SK-N-SH (cell line): ENCODE results near the gene RNF130. TPM values are rescaled to one million over a fixed set of nuclear protein-coding genes. Genes with fewer than 3 reads are reported as not detected.

Source experiments
- CTCF ChIA-PET: fragments of 300-600, 350-600 bp; formaldehyde crosslinking; extraction: SDS; loops from one replicate; lab custom pipeline; 2021; lab: Yijun Ruan, JAX
- POLR2A ChIA-PET: fragments of 350-600 bp; sonication (Branson Sonifier 250); formaldehyde crosslinking; extraction: SDS; loops from one replicate; lab custom pipeline; 2020; ENCODE audit warnings: antibody characterized with exemption, inconsistent platforms; lab: Yijun Ruan, JAX
- DNase-seq: peaks from one replicate; pipeline ENCODE4 v3.0.0; 2012
- H2AFZ ChIP-seq: fragments of 200-600 bp; sonication (generic); 2 replicates; pipeline ENCODE4 v1.8.1; 2016; ENCODE audit warnings: antibody characterized with exemption, mild to moderate bottlenecking, low read depth
- H3F3A ChIP-seq: fragments of 200-600 bp; sonication (generic); replicated peaks from 2 replicates; pipeline ENCODE3; 2016; ENCODE audit warnings: antibody characterized with exemption, mild to moderate bottlenecking; ENCODE audit not compliant: insufficient read depth
- H3K27ac ChIP-seq, 2 experiments: fragments of 200-500 bp in 1 of 2; fragments of 200-600 bp in 1 of 2; sonication (Bioruptor generic) in 1 of 2; sonication (generic), shearing (Covaris generic) in 1 of 2; 2 replicates each; pipeline versions ENCODE4 v1.5.1 to v1.6.1; 2014 to 2016; ENCODE audit warnings: low read depth in 2 of 2, inconsistent platforms in 1 of 2, low read length in 1 of 2, mild to moderate bottlenecking in 1 of 2, mixed read lengths in 1 of 2
- H3K27me3 ChIP-seq: fragments of 200-600 bp; sonication (generic), shearing (Covaris generic); 2 replicates; pipeline ENCODE4 v1.6.1; 2016; ENCODE audit warnings: mixed run types; ENCODE audit not compliant: insufficient read depth
- H3K36me3 ChIP-seq, 2 experiments: fragments of 200-500 bp in 1 of 2; fragments of 200-600 bp in 1 of 2; sonication (Bioruptor generic) in 1 of 2; sonication (generic) in 1 of 2; replicated peaks in 1 of 2; 2 replicates each; pipeline versions ENCODE3 to v1.5.1; 2014 to 2016; ENCODE audit warnings: low read length in 1 of 2, mild to moderate bottlenecking in 1 of 2; ENCODE audit not compliant: insufficient read depth in 2 of 2, control insufficient read depth in 1 of 2
- H3K4me1 ChIP-seq, 2 experiments: fragments of 200-500 bp in 1 of 2; fragments of 200-600 bp in 1 of 2; sonication (Bioruptor generic) in 1 of 2; sonication (generic), shearing (Covaris generic) in 1 of 2; 2 replicates each; pipeline versions ENCODE4 v1.5.1 to v1.6.1; 2014 to 2016; ENCODE audit warnings: low read depth in 1 of 2, low read length in 1 of 2, mixed run types in 1 of 2; ENCODE audit not compliant: insufficient read depth in 2 of 2, control insufficient read depth in 1 of 2
- H3K4me2 ChIP-seq: fragments of 200-600 bp; sonication (generic), shearing (Covaris generic); 2 replicates; pipeline ENCODE4 v1.6.1; 2017; ENCODE audit warnings: mixed run types
- H3K4me3 ChIP-seq, 2 experiments: fragments of 200-500 bp in 1 of 2; fragments of 200-600 bp in 1 of 2; sonication (Bioruptor generic) in 1 of 2; sonication (generic), shearing (Covaris generic) in 1 of 2; 2 replicates each; pipeline versions ENCODE4 v1.5.1 to v1.8.1; 2014 to 2016; ENCODE audit warnings: low read depth in 2 of 2, inconsistent platforms in 1 of 2, low read length in 1 of 2, mild to moderate bottlenecking in 1 of 2, mixed read lengths in 1 of 2, moderate library complexity in 1 of 2
- H3K79me2 ChIP-seq: fragments of 200-600 bp; sonication (generic); 2 replicates; pipeline ENCODE4 v1.8.1; 2017; ENCODE audit warnings: mild to moderate bottlenecking; ENCODE audit not compliant: insufficient read depth
- H3K9ac ChIP-seq: fragments of 200-600 bp; sonication (generic); 2 replicates; pipeline ENCODE4 v1.6.1; 2017; ENCODE audit warnings: mixed run types
- H3K9me2 ChIP-seq: fragments of 200-600 bp; sonication (generic); 2 replicates; pipeline ENCODE4 v1.6.1; 2017; ENCODE audit warnings: mixed run types
- H3K9me3 ChIP-seq: fragments of 200-600 bp; sonication (generic); 2 replicates; pipeline ENCODE4 v1.6.1; 2017; ENCODE audit warnings: mixed run types, mild to moderate bottlenecking, moderate library complexity
- H4K20me1 ChIP-seq: fragments of 200-600 bp; sonication (generic); 2 replicates; pipeline ENCODE4 v1.6.1; 2017; ENCODE audit warnings: mild to moderate bottlenecking, mixed run types; ENCODE audit not compliant: insufficient read depth
- CTCF ChIP-seq: fragments of 200-600 bp; sonication (generic); IDR thresholded peaks from 2 replicates; pipeline ENCODE4 v1.6.1; 2017; ENCODE audit warnings: antibody characterized with exemption, mild to moderate bottlenecking, moderate library complexity
- ELF1 ChIP-seq: IDR thresholded peaks from 2 replicates; pipeline ENCODE4 v1.4.0; 2012
- EZH2phosphoT487 ChIP-seq: fragments of 200-600 bp; sonication (generic); IDR thresholded peaks from 2 replicates; pipeline ENCODE4 v1.6.1; 2017; ENCODE audit warnings: low read depth, mixed run types, mild to moderate bottlenecking, antibody characterized with exemption, moderate library complexity, borderline replicate concordance
- FOXJ3 ChIP-seq: sonication (generic); formaldehyde crosslinking; IDR thresholded peaks from 2 replicates; pipeline ENCODE4 v1.5.1; 2020; ENCODE audit warnings: mild to moderate bottlenecking, missing genetic modification reagents
- FOXM1 ChIP-seq: IDR thresholded peaks from 2 replicates; pipeline ENCODE4 v1.4.0; 2012; ENCODE audit warnings: low read depth, mild to moderate bottlenecking
- GATA2 ChIP-seq: sonication (generic); formaldehyde crosslinking; IDR thresholded peaks from 2 replicates; pipeline ENCODE4 v1.5.0; 2020; ENCODE audit warnings: mild to moderate bottlenecking, missing genetic modification reagents
- MAX ChIP-seq: IDR thresholded peaks from 2 replicates; pipeline ENCODE4 v1.4.0; 2012; ENCODE audit warnings: low read depth
- NFIC ChIP-seq: IDR thresholded peaks from 2 replicates; pipeline ENCODE4 v1.4.0; 2012; ENCODE audit warnings: borderline replicate concordance
- RCOR1 ChIP-seq: fragments of 150-350 bp; IDR thresholded peaks from 2 replicates; pipeline ENCODE4 v1.6.1; 2017; ENCODE audit warnings: antibody characterized with exemption, low read length
- REST ChIP-seq: IDR thresholded peaks from 2 replicates; pipeline ENCODE4 v1.6.1; 2012; ENCODE audit warnings: mild to moderate bottlenecking, low read depth, low read length, moderate library complexity
- TEAD4 ChIP-seq: IDR thresholded peaks from 2 replicates; pipeline ENCODE4 v1.4.0; 2012; ENCODE audit warnings: mild to moderate bottlenecking, borderline replicate concordance; ENCODE audit not compliant: insufficient read depth
- WGBS: methylation state at CpG from one replicate; pipeline ENCODE4 v1.1.6; 2017; ENCODE audit warnings: low lambda C conversion rate; 5-methylcytosine and 5-hydroxymethylcytosine counted together
- polyA plus RNA-seq, 3 experiments: library from polyadenylated mRNA; depleted of rRNA; stranded (reverse); fragments of >200 nt; gene quantifications; 2 replicates each; pipeline ENCODE4 v1.2.3, GENCODE V29; 2012
- TF ChIP-seq, protein P1 (sequence below): IDR thresholded peaks from 2 replicates; pipeline ENCODE4 v1.4.0; 2012; ENCODE audit warnings: low read depth, borderline replicate concordance

RNF130 gene
- polyA plus RNA-seq, 1 of the 3 experiments (the other 2 are of a cell fraction): 41.4 TPM

DNA sequence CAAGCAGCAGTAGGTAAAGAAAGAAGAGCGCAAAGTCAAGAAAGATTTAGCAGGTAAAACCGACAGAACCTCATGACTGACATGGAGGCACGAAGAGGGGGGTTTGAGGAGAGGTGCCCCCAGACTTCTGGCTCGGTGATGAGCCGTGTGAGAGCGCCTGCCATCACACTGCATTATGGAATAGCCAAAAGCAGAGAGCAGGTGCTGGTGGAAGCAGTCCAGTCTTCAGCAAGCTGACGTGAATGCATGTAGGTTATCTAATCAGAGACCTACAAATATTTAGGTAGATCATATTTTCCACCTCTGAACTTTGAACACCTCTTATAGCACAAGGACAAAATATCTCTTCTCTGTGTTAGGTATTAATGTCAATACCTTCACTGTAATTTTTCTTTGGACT lies 68.4 kb downstream of the RNF130 start:
- ChIA-PET CTCF (no interaction called here), POLR2A (no interaction called here)
- DNase-seq: no peak

More for the DNA sequence above, 68.4 kb downstream of the RNF130 start:
- no peak overlapping the region for H2AFZ ChIP-seq
- H3K4me3 ChIP-seq: no peak overlapping the region
- no peaks in the 10 kb centered on the region for H3K27me3 ChIP-seq
- TF ChIP-seq EZH2phosphoT487 (no peak), GATA2 (no peak), RCOR1 (no peak), ELF1 (no peak), CTCF (no peak), MAX (no peak), FOXM1 (no peak), NFIC (no peak), FOXJ3 (CRISPR knock-in tag) (no peak), REST (no peak), TEAD4 (no peak)
- TF ChIP-seq, protein P1, sequence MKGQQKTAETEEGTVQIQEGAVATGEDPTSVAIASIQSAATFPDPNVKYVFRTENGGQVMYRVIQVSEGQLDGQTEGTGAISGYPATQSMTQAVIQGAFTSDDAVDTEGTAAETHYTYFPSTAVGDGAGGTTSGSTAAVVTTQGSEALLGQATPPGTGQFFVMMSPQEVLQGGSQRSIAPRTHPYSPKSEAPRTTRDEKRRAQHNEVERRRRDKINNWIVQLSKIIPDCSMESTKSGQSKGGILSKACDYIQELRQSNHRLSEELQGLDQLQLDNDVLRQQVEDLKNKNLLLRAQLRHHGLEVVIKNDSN: no peak
- TF ChIP-seq, all 33 proteins: peak for 0
- 94% methylated on average over 7 of the region's 7 CpGs for WGBS
- no peaks in the 10 kb centered on the region for H3K9me3 ChIP-seq
- H3K4me2 ChIP-seq: no peak overlapping the region
- no peaks in the 10 kb centered on the region for H4K20me1 ChIP-seq
- H3K27ac ChIP-seq: no peak overlapping the region
- peaks cover 0 to 6% of the 10 kb centered on the region in 2 experiments; a peak in 1 of 4 replicates for H3K4me1 ChIP-seq
- no peak overlapping the region for H3K9ac ChIP-seq
- no peaks in the 10 kb centered on the region for H3K79me2 ChIP-seq
- H3K36me3 ChIP-seq: peaks cover 0 to 7% of the 10 kb centered on the region in 2 experiments
- H3K9me2 ChIP-seq: no peaks in the 10 kb centered on the region
- H3F3A ChIP-seq: no peaks in the 10 kb centered on the region
